ENCODE results near the gene AGL. TPM values are rescaled to one million over a fixed set of nuclear protein-coding genes. Genes with fewer than 3 reads are reported as not detected.

The AGL gene
- total RNA-seq, 6 experiments from 2014 or later: 5.8 to 8.2 (median 7.2) TPM

DNA sequence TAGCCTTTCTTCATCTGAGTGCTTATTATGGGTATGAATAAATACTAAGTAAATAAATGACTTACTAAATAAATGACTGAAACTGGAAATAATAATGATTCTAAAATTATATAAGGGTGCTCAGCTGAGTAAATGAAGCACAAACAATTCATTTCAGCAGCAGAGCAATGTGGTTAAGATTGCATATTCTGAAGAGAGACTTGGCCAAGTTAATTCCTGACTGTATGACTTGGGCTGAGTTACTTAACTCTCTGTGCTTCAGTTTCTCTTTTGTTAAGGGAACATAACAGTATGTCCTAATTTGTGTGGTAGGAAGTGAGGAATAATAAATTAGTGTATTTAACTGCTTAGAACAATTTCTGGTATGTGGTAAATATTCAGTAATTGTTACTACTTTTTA is 19.1 kb downstream of the AGL start:
- no peaks in the 10 kb centered on the region for H3K36me3 Mint-ChIP-seq (ENCODE audit: low read depth)
- no peak overlapping the region for H3K27ac Mint-ChIP-seq
- no peaks in the 10 kb centered on the region; the same call in 1 of the 2 replicates for H3K4me1 Mint-ChIP-seq (ENCODE audit: low read depth)
- no peaks in the 10 kb centered on the region for H3K27me3 Mint-ChIP-seq (ENCODE audit: insufficient read depth)
- no peaks in the 10 kb centered on the region for H3K9me3 Mint-ChIP-seq
- no peak for DNase-seq
- TF ChIP-seq, protein P1, sequence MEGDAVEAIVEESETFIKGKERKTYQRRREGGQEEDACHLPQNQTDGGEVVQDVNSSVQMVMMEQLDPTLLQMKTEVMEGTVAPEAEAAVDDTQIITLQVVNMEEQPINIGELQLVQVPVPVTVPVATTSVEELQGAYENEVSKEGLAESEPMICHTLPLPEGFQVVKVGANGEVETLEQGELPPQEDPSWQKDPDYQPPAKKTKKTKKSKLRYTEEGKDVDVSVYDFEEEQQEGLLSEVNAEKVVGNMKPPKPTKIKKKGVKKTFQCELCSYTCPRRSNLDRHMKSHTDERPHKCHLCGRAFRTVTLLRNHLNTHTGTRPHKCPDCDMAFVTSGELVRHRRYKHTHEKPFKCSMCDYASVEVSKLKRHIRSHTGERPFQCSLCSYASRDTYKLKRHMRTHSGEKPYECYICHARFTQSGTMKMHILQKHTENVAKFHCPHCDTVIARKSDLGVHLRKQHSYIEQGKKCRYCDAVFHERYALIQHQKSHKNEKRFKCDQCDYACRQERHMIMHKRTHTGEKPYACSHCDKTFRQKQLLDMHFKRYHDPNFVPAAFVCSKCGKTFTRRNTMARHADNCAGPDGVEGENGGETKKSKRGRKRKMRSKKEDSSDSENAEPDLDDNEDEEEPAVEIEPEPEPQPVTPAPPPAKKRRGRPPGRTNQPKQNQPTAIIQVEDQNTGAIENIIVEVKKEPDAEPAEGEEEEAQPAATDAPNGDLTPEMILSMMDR (IDR thresholded peaks at IDR 0.05): no peak
- H3K4me3 Mint-ChIP-seq: no peak overlapping the region

DNA sequence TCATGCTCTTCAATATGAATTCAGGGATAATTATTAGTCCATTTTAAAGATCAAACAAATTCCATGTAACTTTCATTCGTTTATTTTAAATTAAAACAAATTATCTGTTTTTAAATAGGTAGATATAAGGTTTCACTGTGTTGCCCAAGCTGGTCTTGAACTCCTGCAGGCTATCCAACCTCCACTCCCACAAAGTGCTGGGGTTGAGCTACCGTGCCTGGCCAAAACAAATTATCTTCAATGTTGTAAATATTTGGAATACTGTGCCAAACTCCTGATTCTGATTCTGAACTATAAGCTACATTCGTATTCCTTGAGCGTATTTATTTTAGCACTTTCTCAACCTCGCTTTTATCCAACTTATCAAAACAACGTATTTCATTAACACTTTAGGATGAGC is 19.6 kb downstream of the AGL start:
- Mint-ChIP-seq H3K4me1 (ENCODE audit: low read depth) (no peaks in the 10 kb centered on the region; the same call in 1 of the 2 replicates), H3K27ac (no peak overlapping the region), H3K4me3 (no peak overlapping the region), H3K36me3 (ENCODE audit: low read depth) (no peaks in the 10 kb centered on the region), H3K27me3 (ENCODE audit: insufficient read depth) (no peaks in the 10 kb centered on the region), H3K9me3 (no peaks in the 10 kb centered on the region)
- DNase-seq: no peak
- TF ChIP-seq, protein P1 (IDR thresholded peaks at IDR 0.05): no peak

DNA sequence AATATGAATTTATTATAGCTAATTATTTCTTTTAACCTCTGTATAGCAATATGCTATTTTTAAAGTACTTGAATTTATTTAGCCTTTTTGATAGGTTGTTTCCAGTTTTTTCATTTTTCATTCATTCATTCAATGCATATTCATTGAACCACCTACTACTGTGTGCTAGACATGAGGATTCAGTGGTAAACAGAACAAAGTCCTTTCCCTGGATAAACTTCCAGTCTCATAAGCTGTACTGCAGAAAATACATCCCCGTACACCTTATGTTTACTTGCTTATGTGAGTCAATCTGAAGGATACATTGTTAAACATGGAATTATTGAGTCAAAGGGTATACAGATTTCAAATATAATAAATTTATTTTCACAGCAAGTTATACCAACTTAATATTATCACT is 21.9 kb downstream of the AGL start:
- Mint-ChIP-seq H3K27ac (no peak overlapping the region), H3K36me3 (ENCODE audit: low read depth) (no peaks in the 10 kb centered on the region), H3K4me1 (ENCODE audit: low read depth) (no peaks in the 10 kb centered on the region; the same call in 1 of the 2 replicates), H3K27me3 (ENCODE audit: insufficient read depth) (no peaks in the 10 kb centered on the region), H3K9me3 (no peaks in the 10 kb centered on the region), H3K4me3 (no peak overlapping the region)
- TF ChIP-seq, protein P1 (IDR thresholded peaks at IDR 0.05): no peak
- no peak for DNase-seq

DNA sequence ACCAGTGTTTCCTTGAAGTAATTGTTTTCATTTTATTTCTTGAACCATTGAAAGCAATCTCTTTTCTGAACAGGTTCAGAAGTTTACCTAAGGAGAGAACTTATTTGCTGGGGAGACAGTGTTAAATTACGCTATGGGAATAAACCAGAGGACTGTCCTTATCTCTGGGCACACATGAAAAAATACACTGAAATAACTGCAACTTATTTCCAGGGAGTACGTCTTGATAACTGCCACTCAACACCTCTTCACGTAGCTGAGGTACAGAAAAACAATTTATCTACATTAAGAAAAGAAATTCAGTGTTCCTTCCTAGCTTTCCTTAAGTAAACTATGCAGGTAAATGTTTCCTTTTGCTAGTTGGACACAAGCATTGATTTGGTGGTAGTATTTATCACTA is 27.4 kb downstream of the AGL start:
- DNase-seq: no peak
- Mint-ChIP-seq H3K36me3 (ENCODE audit: low read depth) (no peaks in the 10 kb centered on the region), H3K4me1 (ENCODE audit: low read depth) (no peaks in the 10 kb centered on the region), H3K9me3 (no peaks in the 10 kb centered on the region), H3K27me3 (ENCODE audit: insufficient read depth) (no peaks in the 10 kb centered on the region), H3K4me3 (no peak overlapping the region), H3K27ac (no peak overlapping the region)
- TF ChIP-seq, protein P1 (IDR thresholded peaks at IDR 0.05): no peak

GRCh38 chr1:99886179-99886578 is 36.0 kb downstream of the AGL start:
- TF ChIP-seq, protein P1 (IDR thresholded peaks at IDR 0.05): no peak
- Mint-ChIP-seq H3K27ac (no peak overlapping the region), H3K4me1 (ENCODE audit: low read depth) (peaks cover 16% of the 10 kb centered on the region), H3K36me3 (ENCODE audit: low read depth) (no peaks in the 10 kb centered on the region), H3K9me3 (no peaks in the 10 kb centered on the region), H3K27me3 (ENCODE audit: insufficient read depth) (no peaks in the 10 kb centered on the region), H3K4me3 (no peak overlapping the region)
- no peak for DNase-seq

- Mint-ChIP-seq H3K4me1 (ENCODE audit: low read depth) (peaks cover 16% of the 10 kb centered on the region), H3K27me3 (ENCODE audit: insufficient read depth) (no peaks in the 10 kb centered on the region), H3K36me3 (ENCODE audit: low read depth) (no peaks in the 10 kb centered on the region), H3K27ac (peak overlapping the region; percentile 30), H3K9me3 (no peaks in the 10 kb centered on the region), H3K4me3 (no peak overlapping the region)
- TF ChIP-seq, protein P1 (IDR thresholded peaks at IDR 0.05): no peak
- peak; percentile 4 for DNase-seq
Measured at GRCh38 chr1:99886841-99887240, 36.7 kb downstream of the AGL start.

Measured in HFFc6 (cell line).